ENCODE data around the gene LRRC75A. TPM values are rescaled to one million over a fixed set of nuclear protein-coding genes. Genes with fewer than 3 reads are reported as not detected.

Gene LRRC75A
- total and polyA plus RNA-seq, 2 of the 8 experiments (the other 6 are each of a cell fraction or from before 2014, with no cell fraction given), result 9.7 to 9.9 TPM

DNA sequence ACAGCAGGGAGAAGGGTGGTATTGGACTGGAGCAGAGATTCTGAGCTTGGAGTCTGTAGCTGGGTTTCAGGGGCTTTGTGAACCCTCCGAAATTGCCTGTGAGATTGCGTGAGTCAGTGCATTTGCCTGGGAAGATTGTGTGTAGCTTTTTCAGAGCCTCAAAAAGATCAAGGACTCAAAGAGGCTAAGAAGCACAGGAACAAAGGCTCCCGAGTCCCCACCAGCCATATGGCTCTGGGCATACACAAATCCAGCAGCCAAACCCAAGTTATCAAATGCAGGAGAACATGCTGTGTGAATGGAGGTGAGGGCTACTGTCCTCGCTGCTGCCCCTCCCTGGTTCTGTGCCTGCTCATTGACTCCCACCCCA lies 3.0 kb downstream of the LRRC75A start:
- Histone ChIP-seq H3K79me2 (ENCODE audit: control insufficient read depth in 1 of 2, insufficient read depth in 2 of 2, low read length in 2 of 2) (peaks cover 0 to 17% of the 10 kb centered on the region in 2 experiments; a peak in 1 of 4 replicates), H3K23me2 (ENCODE audit: low read depth, low read length) (peaks cover 7% of the 10 kb centered on the region), H2BK20ac (ENCODE audit: low read length) (peak overlapping the region; percentile 49; the same call in 1 of the 2 replicates), H2BK120ac (replicated peaks; ENCODE audit: low read depth, low read length) (no peak overlapping the region), H2BK15ac (ENCODE audit: low read length) (peak overlapping the region; percentile 22; the same call in 1 of the 2 replicates), H3K18ac (ENCODE audit: extremely low read depth, low read length) (no peak overlapping the region), H3K4me2 (ENCODE audit: insufficient read depth in 1 of 2, low read depth in 2 of 2, low read length in 2 of 2) (no peak overlapping the region; a peak in 1 of 4 replicates), H3K4ac (replicated peaks; ENCODE audit: insufficient read length, low read depth, low read length) (no peak overlapping the region), H4K8ac (ENCODE audit: extremely low read depth, insufficient read depth, low read length) (peak overlapping the region; percentile 35; the same call in 1 of the 2 replicates), H3K27ac (ENCODE audit: low read depth, low read length) (no peak overlapping the region), H3K36me3 (ENCODE audit: control insufficient read depth in 2 of 4, insufficient read depth in 4 of 4, low read length in 3 of 4) (no peaks in the 10 kb centered on the region), H3K4me3 (ENCODE audit: extremely low read depth in 1 of 4, insufficient read depth in 2 of 4, low read depth in 3 of 4, low read length in 4 of 4) (no peak overlapping the region), H2AK5ac (ENCODE audit: low read depth, low read length) (0 out of 2 replicates have a peak overlapping the region, but pooled peaks have one; percentile 65), H2AFZ (ENCODE audit: low read length) (no peak overlapping the region), H4K91ac (replicated peaks; ENCODE audit: insufficient read length, low read length) (peak overlapping the region; percentile 11), H3K27me3 (replicated peaks in 1 of 4; ENCODE audit: control insufficient read depth in 3 of 4, extremely low read depth in 1 of 4, insufficient read depth in 3 of 4, low read length in 3 of 4) (peaks cover 0 to 23% (median 13%) of the 10 kb centered on the region in 4 experiments; a peak in 2 of 7 replicates), H3K14ac (ENCODE audit: insufficient read length) (no peak overlapping the region), H2BK12ac (ENCODE audit: low read depth, low read length) (peak overlapping the region; percentile 80; the same call in 1 of the 2 replicates), H3K23ac (ENCODE audit: insufficient read length) (no peak overlapping the region), H3K9me3 (ENCODE audit: insufficient read depth in 2 of 2, low read depth in 1 of 2, low read length in 1 of 2) (no peaks in the 10 kb centered on the region), H2BK5ac (ENCODE audit: low read depth, low read length) (no peak overlapping the region), H3K79me1 (ENCODE audit: low read depth, low read length) (peaks cover 5% of the 10 kb centered on the region; the same call in 1 of the 2 replicates), H4K5ac (ENCODE audit: insufficient read length, low read depth, low read length) (no peak overlapping the region), H3K4me1 (replicated peaks in 1 of 4; ENCODE audit: control insufficient read depth in 3 of 4, insufficient read depth in 4 of 4, low read length in 3 of 4) (peaks cover 20 to 60% (median 51%) of the 10 kb centered on the region in 4 experiments), H3K9ac (replicated peaks in 1 of 4; ENCODE audit: extremely low read depth in 1 of 4, low read depth in 3 of 4, low read length in 3 of 4) (no peak overlapping the region), H3K56ac (replicated peaks; ENCODE audit: insufficient read length, low read depth, low read length) (no peak overlapping the region), H4K20me1 (replicated peaks in 1 of 2; ENCODE audit: control insufficient read depth in 1 of 2, insufficient read depth in 2 of 2, low read length in 2 of 2) (no peaks in the 10 kb centered on the region)
- FAIRE-seq, result no peak
- POLR2A ChIA-PET (ENCODE audit: partially characterized antibody), result interaction anchor here (0.9 to 4.7 kb wide), 10 partner anchors 10 to 50 kb away, joined by 3 to 20 read pairs (median 4); no protein-coding TSS in a partner anchor
- TF ChIP-seq MAFK (IDR thresholded peaks at IDR 0.05; ENCODE audit: low read depth, low read length), result no peak
- TF ChIP-seq CHD1 (IDR thresholded peaks at IDR 0.05; ENCODE audit: low read depth, low read length), result no peak
- TF ChIP-seq SIN3A (conservative IDR thresholded peaks at IDR 0.05 in 1 of 2, IDR thresholded peaks at IDR 0.05 in 1 of 2; ENCODE audit: low read depth in 1 of 2, low read length in 2 of 2), result no peak
- no peak for TF ChIP-seq SP1 (IDR thresholded peaks at IDR 0.05; ENCODE audit: low read depth, low read length)
- TF ChIP-seq CTBP2 (IDR thresholded peaks at IDR 0.05; ENCODE audit: borderline replicate concordance, insufficient read depth, insufficient read length, low read length), result no peak
- TF ChIP-seq, protein P1, sequence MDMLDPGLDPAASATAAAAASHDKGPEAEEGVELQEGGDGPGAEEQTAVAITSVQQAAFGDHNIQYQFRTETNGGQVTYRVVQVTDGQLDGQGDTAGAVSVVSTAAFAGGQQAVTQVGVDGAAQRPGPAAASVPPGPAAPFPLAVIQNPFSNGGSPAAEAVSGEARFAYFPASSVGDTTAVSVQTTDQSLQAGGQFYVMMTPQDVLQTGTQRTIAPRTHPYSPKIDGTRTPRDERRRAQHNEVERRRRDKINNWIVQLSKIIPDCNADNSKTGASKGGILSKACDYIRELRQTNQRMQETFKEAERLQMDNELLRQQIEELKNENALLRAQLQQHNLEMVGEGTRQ (IDR thresholded peaks at IDR 0.05; ENCODE audit: low read length), result no peak
- 78% methylated on average over 4 of the region's 4 CpGs; no CpG with 5 or more reads in 1 of the 2 experiments for WGBS, 2 experiments (ENCODE audit: extremely low coverage in 1 of 2, insufficient coverage in 1 of 2, insufficient read length in 1 of 2, insufficient replicate concordance in 2 of 2, low coverage in 1 of 2, low lambda C conversion rate in 2 of 2, missing lambda C conversion rate in 1 of 2)
- CTCF ChIA-PET (ENCODE audit: partially characterized antibody), result interaction anchor here (0.7 to 12.0 kb wide), 8 partner anchors 9 to 37 kb away, joined by 3 to 176 read pairs (median 7); no protein-coding TSS in a partner anchor
- no peak for DNase-seq (ENCODE audit: low read depth in 1 of 2, low spot score in 2 of 2)

All from H1 (cell line).